ENCODE data around the gene C2CD4C. TPM values are rescaled to one million over a fixed set of nuclear protein-coding genes. Genes with fewer than 3 reads are reported as not detected.
"Not testable (repeated sequence)": the region's sequence is repeated elsewhere in the genome, so short reads cannot be mapped to it uniquely, and the experiment has no call there.

The C2CD4C gene
- total RNA-seq, 6 donors from 2014 or later: 0.76 to 2.1 (median 1.6) TPM

DNA sequence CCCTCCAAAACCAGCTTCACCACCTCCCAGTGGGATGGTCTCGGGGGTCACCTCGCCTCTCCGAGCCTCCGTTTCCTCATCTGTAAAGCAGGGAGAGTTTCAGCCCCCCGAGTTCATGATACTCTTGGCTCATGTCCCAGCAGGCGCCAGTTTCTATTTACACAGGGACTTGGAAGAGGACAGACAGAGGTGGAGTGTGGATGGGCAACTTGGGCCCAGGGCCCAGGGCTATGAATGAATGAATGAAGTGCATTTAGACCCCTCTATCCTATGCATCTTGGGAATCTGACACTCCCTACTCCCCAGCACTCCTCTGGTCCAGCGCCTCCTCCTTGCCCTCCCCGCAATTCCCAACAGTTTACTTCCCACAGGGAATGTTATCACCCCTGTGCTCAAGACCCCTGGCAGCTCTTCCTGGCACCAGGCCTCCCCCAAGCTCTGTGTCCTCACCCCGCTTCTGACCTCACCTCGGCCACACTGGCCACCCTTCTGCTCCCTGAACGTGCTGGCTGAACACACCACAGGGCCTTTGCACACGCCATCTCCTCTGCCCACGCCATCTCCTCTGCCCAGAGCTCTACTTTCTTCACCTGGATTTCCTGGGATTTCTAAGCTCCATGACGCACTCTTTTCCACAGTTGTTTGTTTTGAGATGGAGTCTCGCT is 4.9 kb upstream of the C2CD4C start:
- H3K36me3 ChIP-seq: peaks cover 0 to 12% (median 6%) of the 10 kb centered on the region in 4 donors
- H3K4me3 ChIP-seq: no peak overlapping the region
- no peak overlapping the region for H3K27ac ChIP-seq
- H3K4me1 ChIP-seq: peaks cover 11 to 15% (median 14%) of the 10 kb centered on the region in 4 donors
- WGBS, 2 donors: 72 to 73% methylated on average over 14 to 15 of the region's 15 CpGs
- TF ChIP-seq, protein P1, sequence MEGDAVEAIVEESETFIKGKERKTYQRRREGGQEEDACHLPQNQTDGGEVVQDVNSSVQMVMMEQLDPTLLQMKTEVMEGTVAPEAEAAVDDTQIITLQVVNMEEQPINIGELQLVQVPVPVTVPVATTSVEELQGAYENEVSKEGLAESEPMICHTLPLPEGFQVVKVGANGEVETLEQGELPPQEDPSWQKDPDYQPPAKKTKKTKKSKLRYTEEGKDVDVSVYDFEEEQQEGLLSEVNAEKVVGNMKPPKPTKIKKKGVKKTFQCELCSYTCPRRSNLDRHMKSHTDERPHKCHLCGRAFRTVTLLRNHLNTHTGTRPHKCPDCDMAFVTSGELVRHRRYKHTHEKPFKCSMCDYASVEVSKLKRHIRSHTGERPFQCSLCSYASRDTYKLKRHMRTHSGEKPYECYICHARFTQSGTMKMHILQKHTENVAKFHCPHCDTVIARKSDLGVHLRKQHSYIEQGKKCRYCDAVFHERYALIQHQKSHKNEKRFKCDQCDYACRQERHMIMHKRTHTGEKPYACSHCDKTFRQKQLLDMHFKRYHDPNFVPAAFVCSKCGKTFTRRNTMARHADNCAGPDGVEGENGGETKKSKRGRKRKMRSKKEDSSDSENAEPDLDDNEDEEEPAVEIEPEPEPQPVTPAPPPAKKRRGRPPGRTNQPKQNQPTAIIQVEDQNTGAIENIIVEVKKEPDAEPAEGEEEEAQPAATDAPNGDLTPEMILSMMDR (IDR thresholded peaks at IDR 0.05): no peak
- no peak for TF ChIP-seq EP300 (IDR thresholded peaks at IDR 0.05)
- no peak for TF ChIP-seq POLR2A (IDR thresholded peaks at IDR 0.05)
- no peak for TF ChIP-seq POLR2AphosphoS5 (IDR thresholded peaks at IDR 0.05)
- H3K27me3 ChIP-seq: peaks cover 0 to 13% (median 9%) of the 10 kb centered on the region in 4 donors
- DNase-seq (peak in 1 of 2 donors; percentile 9), ATAC-seq (ENCODE audit: low FRiP score in 2 of 2) (no peak)
- H3K9me3 ChIP-seq: no peaks in the 10 kb centered on the region

DNA sequence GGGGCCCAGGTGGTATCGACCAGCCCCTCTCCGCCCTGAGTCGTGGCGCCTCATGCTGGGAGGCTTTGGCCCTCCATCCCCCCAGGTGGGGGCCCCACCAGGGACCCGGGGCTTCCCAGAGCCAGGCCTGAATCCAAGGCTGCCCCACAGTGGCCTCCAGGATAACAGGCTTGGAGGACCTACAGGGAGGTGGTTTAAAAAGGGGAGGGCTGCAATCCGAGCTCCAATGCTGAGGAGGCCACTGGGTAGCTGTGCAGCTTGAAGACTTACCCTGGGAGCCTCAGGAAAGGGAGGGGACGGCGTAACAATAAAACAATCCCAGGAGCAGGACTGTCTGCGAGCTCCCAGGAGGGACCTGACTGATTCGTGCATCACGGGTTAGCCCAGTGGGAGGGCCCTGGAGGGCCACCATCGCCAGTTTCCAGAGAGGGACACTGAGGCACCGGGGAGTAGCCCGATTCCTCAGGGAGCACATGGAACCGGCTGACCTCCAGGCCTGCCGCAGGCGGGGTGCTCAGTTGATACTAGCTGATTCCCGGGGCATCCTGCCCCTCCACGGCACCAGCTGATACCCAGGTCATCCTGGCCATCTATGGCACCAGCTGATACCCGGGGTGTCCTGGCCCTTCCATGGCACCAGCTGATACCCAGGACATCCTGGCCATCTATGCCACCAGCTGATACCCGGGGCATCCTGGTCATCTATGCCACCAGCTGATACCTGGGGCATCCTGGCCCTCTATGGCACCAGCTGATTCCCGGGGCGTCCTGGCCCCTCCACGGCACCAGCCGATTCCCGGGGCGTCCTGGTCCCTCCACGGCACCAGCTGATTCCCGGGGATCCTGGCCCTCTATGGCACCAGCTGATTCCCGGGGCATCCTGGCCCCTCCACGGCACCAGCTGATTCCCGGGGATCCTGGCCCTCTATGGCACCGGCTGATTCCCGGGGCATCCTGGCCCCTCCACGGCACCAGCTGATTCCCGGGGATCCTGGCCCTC is 3.7 kb upstream of the C2CD4C start:
- no peak for ATAC-seq (ENCODE audit: low FRiP score in 2 of 2)
- no peaks in the 10 kb centered on the region for H3K9me3 ChIP-seq
- DNase-seq: peak in 1 of 2 donors; percentile 12
- peaks cover 0 to 25% (median 16%) of the 10 kb centered on the region in 4 donors for H3K27me3 ChIP-seq
- no peak overlapping the region for H3K4me3 ChIP-seq
- TF ChIP-seq POLR2AphosphoS5 (IDR thresholded peaks at IDR 0.05): no peak
- TF ChIP-seq POLR2A (IDR thresholded peaks at IDR 0.05): no peak
- TF ChIP-seq, protein P1 (IDR thresholded peaks at IDR 0.05): no peak
- no peak for TF ChIP-seq EP300 (IDR thresholded peaks at IDR 0.05)
- H3K27ac ChIP-seq: no peak overlapping the region
- peaks cover 19 to 27% (median 22%) of the 10 kb centered on the region in 4 donors for H3K4me1 ChIP-seq
- peaks cover 0 to 12% (median 3%) of the 10 kb centered on the region in 4 donors for H3K36me3 ChIP-seq
- WGBS, 2 donors: 44 to 51% methylated on average over 11 to 18 of the region's 36 CpGs

DNA sequence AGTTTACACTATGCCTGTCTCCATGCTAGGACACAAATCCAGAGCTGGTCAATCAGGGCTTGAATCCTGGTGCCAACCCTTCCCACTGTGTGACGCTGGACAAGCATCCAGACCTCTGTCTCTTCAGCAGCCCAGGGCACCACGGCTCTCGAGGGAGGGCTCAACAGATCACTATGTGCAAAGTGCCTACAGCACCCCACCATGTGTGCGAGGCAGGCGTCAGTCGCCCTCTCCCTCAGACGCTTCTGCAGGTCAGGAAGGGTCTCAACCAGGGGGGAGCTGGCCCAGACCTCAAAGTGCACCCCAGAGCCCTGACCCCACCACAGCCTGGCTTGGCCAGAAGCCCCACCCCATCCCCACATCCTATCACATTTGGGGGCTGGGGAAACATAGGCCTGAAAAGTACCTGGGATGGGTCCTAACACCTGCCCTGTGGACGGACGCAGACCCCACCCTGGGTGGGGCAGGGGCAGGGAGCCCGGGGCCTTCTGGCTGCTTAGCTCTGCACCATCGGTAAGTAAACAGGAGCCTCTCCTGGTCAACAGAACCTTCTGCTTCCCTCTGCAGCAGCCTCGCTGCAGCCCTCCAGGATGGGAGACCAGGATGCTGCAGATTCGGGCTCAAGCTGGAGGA is 2.9 kb upstream of the C2CD4C start:
- 57 to 62% methylated on average over 8 to 9 of the region's 13 CpGs for WGBS, 2 donors
- H3K36me3 ChIP-seq: peaks cover 0 to 9% (median 3%) of the 10 kb centered on the region in 4 donors
- peaks cover 19 to 27% (median 22%) of the 10 kb centered on the region in 4 donors for H3K4me1 ChIP-seq
- peak in 1 of 2 donors; percentile 4 for ATAC-seq (ENCODE audit: low FRiP score in 2 of 2)
- H3K27me3 ChIP-seq: peaks cover 0 to 27% (median 16%) of the 10 kb centered on the region in 4 donors
- no peak for DNase-seq
- no peak overlapping the region for H3K27ac ChIP-seq
- H3K4me3 ChIP-seq: no peak overlapping the region
- TF ChIP-seq POLR2AphosphoS5 (IDR thresholded peaks at IDR 0.05): no peak
- no peak for TF ChIP-seq POLR2A (IDR thresholded peaks at IDR 0.05)
- TF ChIP-seq EP300 (IDR thresholded peaks at IDR 0.05): no peak
- TF ChIP-seq, protein P1 (IDR thresholded peaks at IDR 0.05): no peak
- no peaks in the 10 kb centered on the region for H3K9me3 ChIP-seq

DNA sequence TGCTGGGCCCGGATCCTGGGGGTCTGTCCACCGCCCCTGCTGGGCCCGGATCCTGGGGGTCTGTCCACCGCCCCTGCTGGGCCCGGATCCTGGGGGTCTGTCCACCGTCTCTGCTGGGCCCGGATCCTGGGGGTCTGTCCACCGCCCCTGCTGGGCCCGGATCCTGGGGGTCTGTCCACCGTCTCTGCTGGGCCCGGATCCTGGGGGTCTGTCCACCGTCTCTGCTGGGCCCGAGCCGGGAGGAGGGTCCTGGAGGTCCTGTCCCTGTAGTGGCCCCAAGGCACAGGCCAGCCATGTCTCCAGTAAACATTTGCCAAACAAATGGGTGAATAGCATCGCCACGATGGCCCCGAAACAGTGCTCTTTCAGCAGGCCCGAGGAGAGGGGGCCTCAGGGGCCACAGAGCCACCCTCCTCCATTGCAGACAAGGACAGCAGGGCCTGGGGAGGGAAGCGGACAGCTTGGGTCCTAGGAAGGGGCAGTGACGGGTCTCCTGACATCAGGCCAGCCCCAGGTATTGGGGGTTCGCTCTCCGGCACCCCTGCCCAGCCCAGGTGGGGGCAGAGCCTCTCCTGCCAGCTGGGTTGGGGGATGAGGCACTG is 2.3 kb upstream of the C2CD4C start:
- H3K4me3 ChIP-seq; ATAC-seq (ENCODE audit: low FRiP score in 2 of 2); H3K9me3 ChIP-seq; H3K36me3 ChIP-seq; H3K27ac ChIP-seq: not testable (repeated sequence)
- WGBS, 2 donors: 92 to 100% methylated on average over 1 to 11 of the region's 22 CpGs
- peak in 1 of 2 donors; percentile 80 for DNase-seq
- H3K4me1 ChIP-seq: peaks cover 19 to 27% (median 22%) of the 10 kb centered on the region in 4 donors
- peaks cover 0 to 27% (median 16%) of the 10 kb centered on the region in 4 donors for H3K27me3 ChIP-seq

Measured in upper lobe of left lung (tissue), 6 donors.